Common myeloid progenitor, CD34-positive (primary cell): ENCODE data around the gene SDCBP2.

Source experiments
- CTCF ChIA-PET: fragments of 350-600 bp; sonication (Branson Sonifier 250); formaldehyde crosslinking; loops from one replicate; lab custom pipeline; 2021; ENCODE audit warnings: antibody characterized with exemption; lab: Charles Lee
- POLR2A ChIA-PET: fragments of 350-600 bp; sonication (Branson Sonifier 250); formaldehyde crosslinking; loops from one replicate; lab custom pipeline; 2021; ENCODE audit warnings: antibody characterized with exemption; lab: Charles Lee
- DNase-seq, 3 donors: peaks; one replicate each; pipeline versions ENCODE4 v3.0.0 to v3.0.0-alpha.2; 2013
- H3K27ac ChIP-seq, 2 experiments: 1 replicate in 1 of 2; 2 replicates in 1 of 2; pipeline ENCODE4 v1.7.0; 2013; ENCODE audit warnings: inconsistent platforms in 2 of 2, low read length in 2 of 2, mild to moderate bottlenecking in 2 of 2, low read depth in 1 of 2, moderate library complexity in 1 of 2; ENCODE audit not compliant: severe bottlenecking in 2 of 2, insufficient read depth in 1 of 2, poor library complexity in 1 of 2
- H3K27me3 ChIP-seq, 5 experiments: replicated peaks in 2 of 5; 1 replicate in 3 of 5; 2 replicates in 2 of 5; pipeline versions ENCODE4 v1.6.1 to v1.7.0; 2013; ENCODE audit warnings: low read length in 4 of 5, mild to moderate bottlenecking in 2 of 5, moderate library complexity in 2 of 5, inconsistent platforms in 1 of 5; ENCODE audit not compliant: insufficient read depth in 5 of 5, control insufficient read depth in 4 of 5
- H3K36me3 ChIP-seq, 4 experiments: 1 replicate in 2 of 4; 2 replicates in 2 of 4; pipeline versions ENCODE4 v1.6.1 to v1.7.0; 2013; ENCODE audit warnings: low read length in 3 of 4, control low read depth in 1 of 4, mild to moderate bottlenecking in 1 of 4; ENCODE audit not compliant: control insufficient read depth in 4 of 4, insufficient read depth in 4 of 4
- H3K4me1 ChIP-seq, 4 experiments: 1 replicate in 3 of 4; 2 replicates in 1 of 4; pipeline versions ENCODE4 v1.6.1 to v1.7.1; 2013; ENCODE audit warnings: low read length in 3 of 4, mild to moderate bottlenecking in 3 of 4, control low read depth in 1 of 4, inconsistent platforms in 1 of 4, moderate library complexity in 1 of 4; ENCODE audit not compliant: control insufficient read depth in 4 of 4, insufficient read depth in 4 of 4; ENCODE audit errors: control extremely low read depth in 1 of 4
- H3K4me3 ChIP-seq, 7 experiments: 1 replicate in 4 of 7; 2 replicates in 3 of 7; pipeline versions ENCODE4 v1.5.1 to v1.7.0; 2013; ENCODE audit warnings: mild to moderate bottlenecking in 7 of 7, low read length in 6 of 7, moderate library complexity in 6 of 7, inconsistent platforms in 2 of 7, low read depth in 2 of 7, control low read depth in 1 of 7; ENCODE audit not compliant: insufficient read depth in 4 of 7, control insufficient read depth in 1 of 7; ENCODE audit errors: extremely low read depth in 1 of 7
- H3K9me3 ChIP-seq, 5 experiments: 1 replicate in 4 of 5; 2 replicates in 1 of 5; pipeline versions ENCODE4 v1.6.1 to v1.7.1; 2013; ENCODE audit warnings: low read length in 4 of 5, mild to moderate bottlenecking in 2 of 5, inconsistent platforms in 1 of 5, low read depth in 1 of 5, moderate library complexity in 1 of 5; ENCODE audit not compliant: control insufficient read depth in 4 of 5, insufficient read depth in 2 of 5; ENCODE audit errors: control extremely low read depth in 1 of 5
- WGBS: methylation state at CpG from one replicate; pipeline ENCODE4 v1.1.5; 2013; ENCODE audit not compliant: insufficient coverage; 5-methylcytosine and 5-hydroxymethylcytosine counted together

The SDCBP2 gene

GRCh38 chr20:1269235-1269634 lies 59.7 kb downstream of the SDCBP2 start:
- Histone ChIP-seq H3K4me3 (no peak overlapping the region), H3K27ac (no peak overlapping the region), H3K4me1 (peaks cover 0 to 26% (median 21%) of the 10 kb centered on the region in 4 experiments), H3K27me3 (peaks cover 0 to 23% (median 3%) of the 10 kb centered on the region in 5 experiments), H3K9me3 (no peaks in the 10 kb centered on the region), H3K36me3 (no peaks in the 10 kb centered on the region)
- no peak for DNase-seq
- POLR2A ChIA-PET = no interaction called here
- CTCF ChIA-PET = no interaction called here
- WGBS = 100% methylated on average over 6 of the region's 8 CpGs

GRCh38 chr20:1267809-1268374 lies 61.0 kb downstream of the SDCBP2 start:
- ChIA-PET CTCF (interaction anchor here (0.7 kb wide), 1 partner anchor 14 kb away, joined by 3 read pairs; no protein-coding TSS in a partner anchor), POLR2A (interaction anchor here (0.6 kb wide), 1 partner anchor 31 kb away, joined by 5 read pairs; no protein-coding TSS in a partner anchor)
- Histone ChIP-seq H3K9me3 (no peaks in the 10 kb centered on the region), H3K27me3 (peaks cover 0 to 23% (median 3%) of the 10 kb centered on the region in 5 experiments), H3K27ac (no peak overlapping the region), H3K4me3 (no peak overlapping the region), H3K4me1 (peaks cover 0 to 23% (median 14%) of the 10 kb centered on the region in 4 experiments), H3K36me3 (no peaks in the 10 kb centered on the region)
- WGBS = 96% methylated on average over 3 of the region's 3 CpGs
- DNase-seq = no peak

- CTCF ChIA-PET = no interaction called here
- H3K27ac ChIP-seq = no peak overlapping the region
- DNase-seq = no peak
- H3K9me3 ChIP-seq = peaks cover 0 to 3% (median 2%) of the 10 kb centered on the region in 5 experiments
- WGBS = 95% methylated on average over 8 of the region's 8 CpGs
- no peak overlapping the region for H3K4me3 ChIP-seq
- peaks cover 0 to 23% (median 3%) of the 10 kb centered on the region in 5 experiments for H3K27me3 ChIP-seq
- H3K4me1 ChIP-seq = peaks cover 0 to 16% (median 8%) of the 10 kb centered on the region in 4 experiments
- no peaks in the 10 kb centered on the region for H3K36me3 ChIP-seq
- POLR2A ChIA-PET = no interaction called here
These were observed 61.8 kb downstream of the SDCBP2 start for GRCh38 chr20:1267161-1267560.

- H3K9me3 ChIP-seq = peaks cover 0 to 3% (median 3%) of the 10 kb centered on the region in 5 experiments
- peaks cover 0 to 15% (median 8%) of the 10 kb centered on the region in 4 experiments for H3K4me1 ChIP-seq
- ChIA-PET POLR2A (no interaction called here), CTCF (interaction anchor here (0.9 kb wide), 1 partner anchor 46 kb away, joined by 3 read pairs; no protein-coding TSS in a partner anchor)
- peak; percentile 55 to 90 (median 84) for DNase-seq
- no peaks in the 10 kb centered on the region for H3K36me3 ChIP-seq
- WGBS = 0% methylated on average over 24 of the region's 61 CpGs
- H3K27me3 ChIP-seq = peaks cover 0 to 23% (median 3%) of the 10 kb centered on the region in 5 experiments
- H3K4me3 ChIP-seq = peak within 1 kb of the TSS; percentile 15 to 66 (median 59)
- peak within 1 kb of the TSS in 1 of 2 experiments; percentile 2 for H3K27ac ChIP-seq
These were observed 62.6 kb downstream of the SDCBP2 start, which contains the start of gene SNPH for GRCh38 chr20:1266167-1266973. TSS of gene SNPH (plus strand) at chr20:1266294. CDS start at chr20:1296240, 29,946 bp downstream.

GRCh38 chr20:1265916-1266166 lies 63.1 kb downstream of the SDCBP2 start:
- H3K27me3 ChIP-seq = peaks cover 0 to 23% (median 3%) of the 10 kb centered on the region in 5 experiments

GRCh38 chr20:1265226-1265915 lies 63.6 kb downstream of the SDCBP2 start:
- no peak for DNase-seq
- 100% methylated on average over 1 of the region's 4 CpGs for WGBS
- H3K27ac ChIP-seq = peak overlapping the region in 1 of 2 experiments; percentile 2
- H3K9me3 ChIP-seq = peaks cover 0 to 3% (median 3%) of the 10 kb centered on the region in 5 experiments
- H3K36me3 ChIP-seq = no peaks in the 10 kb centered on the region
- ChIA-PET CTCF (interaction anchor here (0.8 to 1.7 kb wide), 4 partner anchors 8 to 47 kb away, joined by 3 to 5 read pairs (median 4); no protein-coding TSS in a partner anchor), POLR2A (no interaction called here)
- H3K27me3 ChIP-seq = peaks cover 0 to 23% (median 3%) of the 10 kb centered on the region in 5 experiments
- peaks cover 0 to 15% (median 8%) of the 10 kb centered on the region in 4 experiments for H3K4me1 ChIP-seq
- peak overlapping the region in 4 of 7 experiments; percentile 59 to 66 (median 62) for H3K4me3 ChIP-seq

More at GRCh38 chr20:1265916-1266166, 63.1 kb downstream of the SDCBP2 start:
- POLR2A ChIA-PET = no interaction called here
- DNase-seq = no peak
- CTCF ChIA-PET = interaction anchor here (0.9 kb wide), 1 partner anchor 47 kb away, joined by 3 read pairs; no protein-coding TSS in a partner anchor
- H3K9me3 ChIP-seq = peaks cover 0 to 3% (median 3%) of the 10 kb centered on the region in 5 experiments
- H3K36me3 ChIP-seq = no peaks in the 10 kb centered on the region
- H3K4me3 ChIP-seq = peak overlapping the region in 6 of 7 experiments; percentile 53 to 66 (median 60)
- no CpG with 5 or more reads among the region's 10 CpGs for WGBS
- H3K27ac ChIP-seq = peak overlapping the region in 1 of 2 experiments; percentile 2
- peaks cover 0 to 15% (median 8%) of the 10 kb centered on the region in 4 experiments for H3K4me1 ChIP-seq
